Suprapubic skin (tissue), 3 donors: ENCODE measurements around the gene RETSAT.
"Not testable (repeated sequence)": the region's sequence is repeated elsewhere in the genome, so short reads cannot be mapped to it uniquely, and the experiment has no call there.

Source experiments
- POLR2A ChIP-seq, 2 donors: fragments of 450-650 bp; IDR thresholded peaks; one replicate each; pipeline ENCODE4 v1.6.1; 2017; ENCODE audit warnings: antibody characterized with exemption in 2 of 2, mild to moderate bottlenecking in 2 of 2, moderate library complexity in 2 of 2
- TF ChIP-seq, protein P1 (sequence below), 2 donors: fragments of 200-600 bp in 1 of 2; fragments of 450-650 bp in 1 of 2; sonication (generic) in 1 of 2; IDR thresholded peaks; one replicate each; pipeline ENCODE4 v1.5.1; 2016 to 2019; ENCODE audit warnings: antibody characterized with exemption in 2 of 2, mild to moderate bottlenecking in 1 of 2, moderate library complexity in 1 of 2

DNA sequence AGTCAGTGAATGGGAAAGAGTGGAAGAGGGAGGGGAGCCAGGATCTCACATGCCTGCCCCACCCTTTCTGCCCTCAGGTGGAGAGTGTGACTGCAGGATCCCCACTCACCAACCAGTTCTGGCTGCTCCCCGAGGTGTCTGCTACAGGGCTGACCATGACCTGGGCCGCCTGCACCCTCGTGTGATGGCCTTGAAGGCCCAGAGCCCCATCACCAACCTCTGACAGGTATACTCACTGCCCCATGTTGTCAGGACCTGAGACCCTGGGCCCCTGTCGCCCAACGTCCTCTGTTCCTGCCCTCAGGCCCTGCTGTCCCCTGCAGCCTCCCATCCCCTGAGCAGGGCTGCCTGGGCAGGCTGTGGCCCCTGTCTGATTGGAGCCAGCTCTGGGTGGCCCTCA is 38.4 kb downstream of the RETSAT start:
- TF ChIP-seq, protein P1, sequence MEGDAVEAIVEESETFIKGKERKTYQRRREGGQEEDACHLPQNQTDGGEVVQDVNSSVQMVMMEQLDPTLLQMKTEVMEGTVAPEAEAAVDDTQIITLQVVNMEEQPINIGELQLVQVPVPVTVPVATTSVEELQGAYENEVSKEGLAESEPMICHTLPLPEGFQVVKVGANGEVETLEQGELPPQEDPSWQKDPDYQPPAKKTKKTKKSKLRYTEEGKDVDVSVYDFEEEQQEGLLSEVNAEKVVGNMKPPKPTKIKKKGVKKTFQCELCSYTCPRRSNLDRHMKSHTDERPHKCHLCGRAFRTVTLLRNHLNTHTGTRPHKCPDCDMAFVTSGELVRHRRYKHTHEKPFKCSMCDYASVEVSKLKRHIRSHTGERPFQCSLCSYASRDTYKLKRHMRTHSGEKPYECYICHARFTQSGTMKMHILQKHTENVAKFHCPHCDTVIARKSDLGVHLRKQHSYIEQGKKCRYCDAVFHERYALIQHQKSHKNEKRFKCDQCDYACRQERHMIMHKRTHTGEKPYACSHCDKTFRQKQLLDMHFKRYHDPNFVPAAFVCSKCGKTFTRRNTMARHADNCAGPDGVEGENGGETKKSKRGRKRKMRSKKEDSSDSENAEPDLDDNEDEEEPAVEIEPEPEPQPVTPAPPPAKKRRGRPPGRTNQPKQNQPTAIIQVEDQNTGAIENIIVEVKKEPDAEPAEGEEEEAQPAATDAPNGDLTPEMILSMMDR (IDR thresholded peaks at IDR 0.05) = not testable (repeated sequence)
- TF ChIP-seq POLR2A (IDR thresholded peaks at IDR 0.05) = not testable (repeated sequence)
